Measurements from ENCODE around the gene METTL16.

METTL16 gene

GRCh38 chr17:2415081-2415480, 96.6 kb downstream of the METTL16 start:
- DNase-seq (ENCODE audit: low spot score) = no peak

- DNase-seq (ENCODE audit: low spot score) = no peak
These were observed 97.1 kb downstream of the METTL16 start for GRCh38 chr17:2414446-2415064.

GRCh38 chr17:2412561-2413021, 99.1 kb downstream of the METTL16 start:
- DNase-seq (ENCODE audit: low spot score) = no peak

- no peak for DNase-seq (ENCODE audit: low spot score)
These were observed 100.7 kb downstream of the METTL16 start for GRCh38 chr17:2410951-2411350.

- DNase-seq (ENCODE audit: low spot score) = peak; percentile 95
These were observed 104.5 kb downstream of the METTL16 start for GRCh38 chr17:2406903-2407790.

GRCh38 chr17:2406271-2406902, 105.3 kb downstream of the METTL16 start:
- DNase-seq (ENCODE audit: low spot score) = no peak

- DNase-seq (ENCODE audit: low spot score) = peak; percentile 89
These were observed 106.3 kb downstream of the METTL16 start for GRCh38 chr17:2405247-2405926.

GRCh38 chr17:2403044-2403443, 108.6 kb downstream of the METTL16 start:
- DNase-seq (ENCODE audit: low spot score) = no peak

GRCh38 chr17:2402544-2402943, 109.1 kb downstream of the METTL16 start:
- DNase-seq (ENCODE audit: low spot score) = no peak

- peak; percentile 100 for DNase-seq (ENCODE audit: low spot score)
These were observed 110.1 kb downstream of the METTL16 start for GRCh38 chr17:2401426-2402221.

GRCh38 chr17:2400877-2401425, 110.7 kb downstream of the METTL16 start, which contains the start of gene MNT:
MNT (minus strand) TSS chr17:2401060; CDS start chr17:2400712, 348 bp downstream.
- DNase-seq (ENCODE audit: low spot score) = peak; percentile 96

GRCh38 chr17:2400474-2400866, 111.2 kb downstream of the METTL16 start:
- peak; percentile 65 for DNase-seq (ENCODE audit: low spot score)

- peak; percentile 98 for DNase-seq (ENCODE audit: low spot score)
These were observed 111.9 kb downstream of the METTL16 start for GRCh38 chr17:2399572-2400473.

GRCh38 chr17:2398655-2399571, 112.8 kb downstream of the METTL16 start:
- DNase-seq (ENCODE audit: low spot score) = peak; percentile 83

GRCh38 chr17:2398182-2398581, 113.5 kb downstream of the METTL16 start:
- no peak for DNase-seq (ENCODE audit: low spot score)

- DNase-seq (ENCODE audit: low spot score) = no peak
These were observed 114.2 kb downstream of the METTL16 start for GRCh38 chr17:2397247-2398171.

GRCh38 chr17:2396568-2397246, 115.0 kb downstream of the METTL16 start:
- peak; percentile 98 for DNase-seq (ENCODE audit: low spot score)
